GM12891 (cell line): ENCODE measurements around the gene ARHGAP21.

Experiments used
- PAX5 ChIP-seq: IDR thresholded peaks from 2 replicates; pipeline ENCODE4 v1.6.1; 2011; ENCODE audit warnings: low read length, moderate library complexity, mild to moderate bottlenecking; ENCODE audit not compliant: insufficient read depth, severe bottlenecking
- POLR2A ChIP-seq: IDR thresholded peaks from 2 replicates; pipeline ENCODE4 v1.6.1; 2011; ENCODE audit warnings: low read depth, low read length, control low read depth
- POLR2AphosphoS5 ChIP-seq: IDR thresholded peaks from 2 replicates; pipeline ENCODE4 v1.6.1; 2011; ENCODE audit warnings: low read depth, low read length, control low read depth
- POU2F2 ChIP-seq: IDR thresholded peaks from 2 replicates; pipeline ENCODE4 v1.6.1; 2011; ENCODE audit warnings: low read depth, mild to moderate bottlenecking, control low read depth, low read length, moderate library complexity
- SPI1 ChIP-seq: IDR thresholded peaks from 2 replicates; pipeline ENCODE4 v1.6.1; 2011; ENCODE audit warnings: low read depth, low read length, control low read depth
- TAF1 ChIP-seq: IDR thresholded peaks from 2 replicates; pipeline ENCODE4 v1.6.1; 2011; ENCODE audit warnings: low read depth, low read length, control low read depth

- no peak for TF ChIP-seq POLR2A
- no peak for TF ChIP-seq POLR2AphosphoS5
- TF ChIP-seq PAX5 = no peak
- TF ChIP-seq SPI1 = no peak
- TF ChIP-seq POU2F2 = no peak
- TF ChIP-seq TAF1 = no peak
Measured at GRCh38 chr10:24681572-24682088, 42.1 kb downstream of the ARHGAP21 start.
